Iris pigment epithelial cell (primary cell): ENCODE measurements around the gene LRRC75A.

Source experiments
- DNase-seq: peaks from one replicate; pipeline ENCODE4 v3.0.0-alpha.2; 2011; ENCODE audit warnings: low read depth

Gene LRRC75A

GRCh38 chr17:16491703-16492612 lies at the start of gene LRRC75A:
TSS of gene LRRC75A (minus strand) at chr17:16492193. CDS start at chr17:16491990, 203 bp downstream.
- peak; percentile 20 for DNase-seq

GRCh38 chr17:16537130-16537458 lies 45.1 kb upstream of the LRRC75A start:
- DNase-seq: no peak

GRCh38 chr17:16534236-16534635 lies 42.2 kb upstream of the LRRC75A start:
- no peak for DNase-seq

GRCh38 chr17:16529906-16530305 lies 37.9 kb upstream of the LRRC75A start:
- DNase-seq: no peak

- DNase-seq: no peak
Observed at GRCh38 chr17:16527298-16527697, 35.3 kb upstream of the LRRC75A start.

GRCh38 chr17:16525556-16525955 lies 33.6 kb upstream of the LRRC75A start:
- DNase-seq: peak; percentile 31

- DNase-seq: peak; percentile 85
Observed at GRCh38 chr17:16521070-16521727, 29.2 kb upstream of the LRRC75A start.

- DNase-seq: no peak
Observed at GRCh38 chr17:16519021-16519420, 27.0 kb upstream of the LRRC75A start.

- no peak for DNase-seq
Observed at GRCh38 chr17:16517477-16517876, 25.5 kb upstream of the LRRC75A start.

GRCh38 chr17:16516594-16517051 lies 24.6 kb upstream of the LRRC75A start:
- DNase-seq: peak; percentile 65

GRCh38 chr17:16515933-16516332 lies 23.9 kb upstream of the LRRC75A start:
- no peak for DNase-seq

- DNase-seq: no peak
Observed at GRCh38 chr17:16513873-16514272, 21.9 kb upstream of the LRRC75A start.

GRCh38 chr17:16512011-16512410 lies 20.0 kb upstream of the LRRC75A start:
- DNase-seq: no peak

- DNase-seq: no peak
Observed at GRCh38 chr17:16511593-16511992, 19.6 kb upstream of the LRRC75A start.

- DNase-seq: no peak
Observed at GRCh38 chr17:16507918-16508533, 16.0 kb upstream of the LRRC75A start.

GRCh38 chr17:16506188-16506587 lies 14.2 kb upstream of the LRRC75A start:
- DNase-seq: no peak

- DNase-seq: no peak
Observed at GRCh38 chr17:16504984-16505383, 13.0 kb upstream of the LRRC75A start.

- DNase-seq: no peak
Observed at GRCh38 chr17:16496820-16497489, 5.0 kb upstream of the LRRC75A start.

- DNase-seq: no peak
Observed at GRCh38 chr17:16495980-16496819, 4.2 kb upstream of the LRRC75A start.

- DNase-seq: no peak
Observed at GRCh38 chr17:16495561-16495960, 3.6 kb upstream of the LRRC75A start.

GRCh38 chr17:16494059-16494458 lies 2.1 kb upstream of the LRRC75A start:
- no peak for DNase-seq
